HG03064 (cell line): ENCODE results near the gene MARCHF4.
A peak's percentile ranks its signal among the peaks of the same experiment; 100 is the strongest.

Experiments
- ATAC-seq: cut with Tn5 transposase; IDR thresholded peaks from one replicate; pipeline ENCODE4 v1.9.1; 2021; ENCODE audit warnings: low read depth; ENCODE audit not compliant: unreplicated experiment

Gene MARCHF4

GRCh38 chr2:216371721-216372702, at the start of gene MARCHF4:
Gene MARCHF4 (minus strand): TSS chr2:216372483. CDS start chr2:216370260, 2,223 bp downstream.
- no peak for ATAC-seq

GRCh38 chr2:216420367-216421101, 48.3 kb upstream of the MARCHF4 start:
- no peak for ATAC-seq

GRCh38 chr2:216418981-216419380, 46.7 kb upstream of the MARCHF4 start:
- no peak for ATAC-seq

- no peak for ATAC-seq
Measured at GRCh38 chr2:216416571-216417307, 44.5 kb upstream of the MARCHF4 start.

- no peak for ATAC-seq
Measured at GRCh38 chr2:216415541-216415940, 43.3 kb upstream of the MARCHF4 start.

- ATAC-seq = no peak
Measured at GRCh38 chr2:216414772-216415319, 42.6 kb upstream of the MARCHF4 start.

- no peak for ATAC-seq
Measured at GRCh38 chr2:216413882-216414281, 41.6 kb upstream of the MARCHF4 start.

GRCh38 chr2:216412022-216412999, 40.0 kb upstream of the MARCHF4 start, which contains the start of gene SMARCAL1:
Gene SMARCAL1 (plus strand): TSS chr2:216412484. CDS start chr2:216414705, 2,221 bp downstream.
- peak; percentile 95 for ATAC-seq

GRCh38 chr2:216410550-216410949, 38.3 kb upstream of the MARCHF4 start:
- ATAC-seq = no peak

- no peak for ATAC-seq
Measured at GRCh38 chr2:216408426-216409290, 36.4 kb upstream of the MARCHF4 start.

GRCh38 chr2:216406826-216407225, 34.5 kb upstream of the MARCHF4 start:
- ATAC-seq = no peak

GRCh38 chr2:216405588-216405987, 33.3 kb upstream of the MARCHF4 start:
- ATAC-seq = no peak

- ATAC-seq = no peak
Measured at GRCh38 chr2:216404010-216404618, 31.8 kb upstream of the MARCHF4 start.

GRCh38 chr2:216402751-216403150, 30.5 kb upstream of the MARCHF4 start:
- ATAC-seq = no peak

GRCh38 chr2:216399621-216400020, 27.3 kb upstream of the MARCHF4 start:
- ATAC-seq = no peak

- no peak for ATAC-seq
Measured at GRCh38 chr2:216394881-216395280, 22.6 kb upstream of the MARCHF4 start.

- no peak for ATAC-seq
Measured at GRCh38 chr2:216392945-216393840, 20.9 kb upstream of the MARCHF4 start.
